HepG2 (cell line): ENCODE results near the gene WNT3. TPM values are rescaled to one million over a fixed set of nuclear protein-coding genes. Genes with fewer than 3 reads are reported as not detected.
A peak's percentile ranks its signal among the peaks of the same experiment; 100 is the strongest.

Source experiments
- CENPX ChIP-seq: sonication (generic); formaldehyde crosslinking; IDR thresholded peaks from 2 replicates; pipeline ENCODE4 v1.9.0; 2021; ENCODE audit warnings: mild to moderate bottlenecking, missing genetic modification reagents, moderate library complexity
- CSRNP1 ChIP-seq: sonication (generic); formaldehyde crosslinking; IDR thresholded peaks from 2 replicates; pipeline ENCODE4 v1.8.1; 2023; ENCODE audit warnings: mild to moderate bottlenecking, missing genetic modification reagents
- ELF1 ChIP-seq: sonication (generic); formaldehyde crosslinking; IDR thresholded peaks from 2 replicates; pipeline ENCODE4 v1.4.0; 2020; ENCODE audit warnings: missing genetic modification reagents
- KLF16 ChIP-seq, 2 experiments: sonication (generic) in 1 of 2; formaldehyde crosslinking in 1 of 2; IDR thresholded peaks; 2 replicates each; pipeline versions ENCODE4 v1.6.1 to v1.8.0; 2016 to 2023; ENCODE audit warnings: missing genetic modification reagents in 2 of 2, missing compliant biosample characterization in 1 of 2
- NR1H2 ChIP-seq: sonication (generic); formaldehyde crosslinking; IDR thresholded peaks from 2 replicates; pipeline ENCODE4 v1.8.1; 2022; ENCODE audit warnings: low read depth, missing genetic modification reagents, borderline replicate concordance
- PHF5A ChIP-seq: IDR thresholded peaks from one replicate; pipeline ENCODE4 v1.6.1; 2018; ENCODE audit warnings: low read depth, missing genetic modification reagents; ENCODE audit not compliant: unreplicated experiment
- POLR2AphosphoS2 ChIP-seq: IDR thresholded peaks from 2 replicates; pipeline ENCODE4 v1.6.1; 2011; ENCODE audit warnings: low read depth, low read length, improper control_type of control experiment
- RAD21 ChIP-seq: fragments of 450-650 bp; formaldehyde crosslinking; IDR thresholded peaks from 2 replicates; pipeline ENCODE4 v1.5.0; 2020; ENCODE audit warnings: mild to moderate bottlenecking
- REXO4 ChIP-seq: sonication (generic); formaldehyde crosslinking; IDR thresholded peaks from 2 replicates; pipeline ENCODE4 v1.8.0; 2022; ENCODE audit warnings: missing genetic modification reagents, mild to moderate bottlenecking, borderline replicate concordance
- SMARCE1 ChIP-seq: fragments of 450-650 bp; IDR thresholded peaks from 2 replicates; pipeline ENCODE4 v1.6.1; 2017; ENCODE audit warnings: borderline replicate concordance
- ZBTB2 ChIP-seq: sonication (generic); formaldehyde crosslinking; IDR thresholded peaks from 2 replicates; pipeline ENCODE4 v1.8.0; 2022; ENCODE audit warnings: low read depth, missing genetic modification reagents
- ZBTB26 ChIP-seq: IDR thresholded peaks from 2 replicates; pipeline ENCODE4 v1.6.1; 2016; ENCODE audit warnings: missing compliant biosample characterization, missing genetic modification reagents, borderline replicate concordance
- ZBTB7B ChIP-seq: sonication (generic); formaldehyde crosslinking; IDR thresholded peaks from 2 replicates; pipeline ENCODE4 v1.4.0; 2020; ENCODE audit warnings: missing genetic modification reagents
- ZFP90 ChIP-seq: sonication (generic); formaldehyde crosslinking; IDR thresholded peaks from 2 replicates; pipeline ENCODE4 v1.8.0; 2022; ENCODE audit warnings: missing genetic modification reagents, mild to moderate bottlenecking, inconsistent platforms, borderline replicate concordance
- ZMYM2 ChIP-seq: sonication (generic); formaldehyde crosslinking; IDR thresholded peaks from 2 replicates; pipeline ENCODE4 v1.8.0; 2022; ENCODE audit warnings: mild to moderate bottlenecking, missing genetic modification reagents
- ZNF367 ChIP-seq: sonication (generic); formaldehyde crosslinking; IDR thresholded peaks from 2 replicates; pipeline ENCODE4 v1.4.0; 2020; ENCODE audit warnings: missing genetic modification reagents, borderline replicate concordance
- ZNF547 ChIP-seq: sonication (generic); formaldehyde crosslinking; IDR thresholded peaks from 2 replicates; pipeline ENCODE4 v1.5.1; 2020; ENCODE audit warnings: mild to moderate bottlenecking, missing genetic modification reagents
- ZNF687 ChIP-seq: sonication (generic); formaldehyde crosslinking; IDR thresholded peaks from 2 replicates; pipeline ENCODE4 v1.5.1; 2020; ENCODE audit warnings: mild to moderate bottlenecking, missing genetic modification reagents, moderate library complexity
- ZNF720 ChIP-seq: sonication (generic); formaldehyde crosslinking; IDR thresholded peaks from 2 replicates; pipeline ENCODE4 v1.4.0; 2020; ENCODE audit warnings: missing genetic modification reagents
- polyA plus RNA-seq, 8 experiments: library from polyadenylated mRNA; depleted of rRNA in 3 of 8; stranded (reverse) in 7 of 8; unstranded in 1 of 8; fragments of >200 nt; fragmentation: Illumina TruSeq in 4 of 8; extraction: Trizol in 4 of 8; gene quantifications; 2 replicates each; pipeline versions ENCODE4 v1.2.1 to v1.2.3, GENCODE V29; 2011 to 2016; ENCODE audit warnings: low read depth in 4 of 8, missing spikeins in 1 of 8, mixed read lengths in 1 of 8; ENCODE audit not compliant: insufficient read depth in 1 of 8
- total RNA-seq, 5 experiments: library from RNA; depleted of rRNA; stranded (reverse); fragments of >200 nt; fragmentation: Illumina TruSeq; extraction: Trizol; gene quantifications; 2 replicates each; pipeline ENCODE4 v1.2.3, GENCODE V29; 2016; ENCODE audit warnings: low read depth in 1 of 5

WNT3 gene
- total and polyA plus RNA-seq, 2 of the 13 experiments (the other 11 are each of a cell fraction or from before 2014, with no cell fraction given) = 8.5 to 10.3 TPM

- peak; percentile 79; the same call in 1 of the 2 replicates for TF ChIP-seq ZNF547 (CRISPR knock-in tag)
- TF ChIP-seq REXO4 (CRISPR knock-in tag) = no peak
- TF ChIP-seq ZNF720 (CRISPR knock-in tag) = no peak
- TF ChIP-seq ZBTB2 = peak; percentile 98
- TF ChIP-seq ZFP90 (CRISPR knock-in tag) = peak; percentile 93
- peak; percentile 61; the same call in 1 of the 2 replicates for TF ChIP-seq ZMYM2 (CRISPR knock-in tag)
- peak; percentile 91 for TF ChIP-seq ZBTB7B (CRISPR knock-in tag)
- TF ChIP-seq ZNF367 = 0 out of 2 replicates have a peak, but pooled peaks have one; percentile 73
- TF ChIP-seq NR1H2 (CRISPR knock-in tag) = peak; percentile 91
- no peak; the same call in 1 of the 2 replicates for TF ChIP-seq ZBTB26
- TF ChIP-seq RAD21 (CRISPR knock-in tag) = peak; percentile 67
- TF ChIP-seq CSRNP1 (CRISPR knock-in tag) = peak; percentile 42
- TF ChIP-seq POLR2AphosphoS2 = no peak
- TF ChIP-seq SMARCE1 = no peak
- TF ChIP-seq ELF1 = peak; percentile 85
- peak in 1 of 2 experiments; percentile 82; a peak in 2 of 4 replicates for TF ChIP-seq KLF16 (CRISPR knock-in tag; IDR thresholded peaks at IDR 0.05)
- TF ChIP-seq CENPX (CRISPR knock-in tag) = no peak
- peak; percentile 42 for TF ChIP-seq PHF5A
- peak; percentile 87 for TF ChIP-seq ZNF687 (CRISPR knock-in tag)
Measured at GRCh38 chr17:46771561-46772474, 46.7 kb downstream of the WNT3 start (continued).
